Left kidney (tissue), 8 donors: ENCODE measurements around the gene YJEFN3. TPM values are rescaled to one million over a fixed set of nuclear protein-coding genes. Genes with fewer than 3 reads are reported as not detected.

Experiments
- DNase-seq: peaks from one replicate; pipeline ENCODE4 v3.0.0-alpha.2; 2013
- long read RNA-seq, 8 donors: transcript quantifications; one replicate each; lab custom pipeline, GENCODE V29; 2026
- polyA plus RNA-seq: library from polyadenylated mRNA; unstranded; fragments of 120-200 nt; gene quantifications from one replicate; pipeline ENCODE4 v1.2.1, GENCODE V29; 2013; ENCODE audit not compliant: insufficient read length

YJEFN3 gene, protein sequence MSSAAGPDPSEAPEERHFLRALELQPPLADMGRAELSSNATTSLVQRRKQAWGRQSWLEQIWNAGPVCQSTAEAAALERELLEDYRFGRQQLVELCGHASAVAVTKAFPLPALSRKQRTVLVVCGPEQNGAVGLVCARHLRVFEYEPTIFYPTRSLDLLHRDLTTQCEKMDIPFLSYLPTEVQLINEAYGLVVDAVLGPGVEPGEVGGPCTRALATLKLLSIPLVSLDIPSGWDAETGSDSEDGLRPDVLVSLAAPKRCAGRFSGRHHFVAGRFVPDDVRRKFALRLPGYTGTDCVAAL
- 11.6 TPM for polyA plus RNA-seq
- long read RNA-seq, donor 1: 0 reads
- long read RNA-seq, donor 2: 0 reads
- long read RNA-seq, donor 3: 0 reads
- long read RNA-seq, donor 4: 0 reads
- long read RNA-seq, donor 5, partial matches to known transcripts: 0 of 1 reads
- long read RNA-seq, donor 5, other reads (novel, unspliced or antisense): 0 of 1 reads
- long read RNA-seq, donor 6, partial matches to known transcripts: 0 of 1 reads
- long read RNA-seq, donor 6, other reads (novel, unspliced or antisense): 0 of 1 reads
- long read RNA-seq, donor 7: 0 reads
- long read RNA-seq, donor 8: 0 reads

DNA sequence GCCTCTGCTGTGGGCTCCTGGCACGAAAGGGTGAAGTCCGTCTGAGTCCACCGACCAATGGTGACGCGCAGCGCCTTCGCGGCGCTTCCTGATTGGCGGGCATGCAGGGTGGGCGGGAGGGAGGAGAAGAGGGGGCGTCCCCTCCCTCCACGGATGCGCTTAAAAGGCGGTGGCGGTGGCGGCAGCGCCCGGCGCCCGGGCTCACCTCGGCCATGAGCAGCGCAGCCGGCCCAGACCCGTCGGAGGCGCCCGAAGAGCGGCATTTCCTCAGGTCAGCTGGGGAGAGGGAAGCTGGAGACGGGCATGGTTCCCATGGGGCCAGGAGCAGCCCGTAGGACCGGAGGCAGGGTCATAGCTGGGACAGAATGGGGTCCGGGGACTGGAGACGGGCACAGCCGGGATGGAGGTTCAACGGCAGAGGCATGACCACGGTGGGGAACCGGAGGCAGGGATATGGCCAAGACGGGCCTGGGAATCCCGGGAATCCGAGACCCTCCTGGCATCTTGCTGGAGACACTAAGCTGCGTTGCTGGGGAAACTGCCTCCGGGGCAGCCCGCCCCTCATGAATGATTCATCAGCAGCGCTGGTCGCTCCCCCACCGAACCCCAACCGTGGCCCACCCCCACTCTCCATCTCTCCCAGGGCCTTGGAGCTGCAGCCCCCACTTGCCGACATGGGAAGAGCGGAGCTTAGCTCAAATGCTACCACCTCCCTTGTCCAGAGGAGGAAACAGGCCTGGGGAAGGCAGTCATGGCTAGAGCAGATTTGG lies at the start of gene YJEFN3:
Gene YJEFN3 (plus strand): TSS at position 191 of the 770 bp plus-strand sequence. CDS start 22 bp downstream, at position 213.
- no peak for DNase-seq

DNA sequence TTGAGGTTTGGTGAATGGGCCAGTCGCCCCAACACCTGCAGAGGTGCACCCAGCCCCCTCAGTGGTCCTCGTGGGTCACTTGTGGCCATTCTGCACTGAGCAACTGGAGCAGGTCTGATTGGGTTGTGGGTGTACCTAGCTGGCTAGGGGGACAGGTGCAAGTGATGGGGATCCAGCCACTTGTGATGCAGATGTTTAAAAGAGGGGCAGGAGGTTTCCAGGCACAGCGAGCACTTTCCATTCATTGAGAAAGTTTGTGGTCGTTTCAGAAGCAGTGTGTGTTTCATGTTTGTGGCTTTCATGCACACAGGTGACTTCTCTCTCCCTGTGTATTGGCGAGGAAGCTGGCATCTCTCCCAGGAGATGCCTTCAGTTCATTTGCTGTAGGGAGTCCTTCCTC lies 48.0 kb upstream of the YJEFN3 start:
- no peak for DNase-seq

DNA sequence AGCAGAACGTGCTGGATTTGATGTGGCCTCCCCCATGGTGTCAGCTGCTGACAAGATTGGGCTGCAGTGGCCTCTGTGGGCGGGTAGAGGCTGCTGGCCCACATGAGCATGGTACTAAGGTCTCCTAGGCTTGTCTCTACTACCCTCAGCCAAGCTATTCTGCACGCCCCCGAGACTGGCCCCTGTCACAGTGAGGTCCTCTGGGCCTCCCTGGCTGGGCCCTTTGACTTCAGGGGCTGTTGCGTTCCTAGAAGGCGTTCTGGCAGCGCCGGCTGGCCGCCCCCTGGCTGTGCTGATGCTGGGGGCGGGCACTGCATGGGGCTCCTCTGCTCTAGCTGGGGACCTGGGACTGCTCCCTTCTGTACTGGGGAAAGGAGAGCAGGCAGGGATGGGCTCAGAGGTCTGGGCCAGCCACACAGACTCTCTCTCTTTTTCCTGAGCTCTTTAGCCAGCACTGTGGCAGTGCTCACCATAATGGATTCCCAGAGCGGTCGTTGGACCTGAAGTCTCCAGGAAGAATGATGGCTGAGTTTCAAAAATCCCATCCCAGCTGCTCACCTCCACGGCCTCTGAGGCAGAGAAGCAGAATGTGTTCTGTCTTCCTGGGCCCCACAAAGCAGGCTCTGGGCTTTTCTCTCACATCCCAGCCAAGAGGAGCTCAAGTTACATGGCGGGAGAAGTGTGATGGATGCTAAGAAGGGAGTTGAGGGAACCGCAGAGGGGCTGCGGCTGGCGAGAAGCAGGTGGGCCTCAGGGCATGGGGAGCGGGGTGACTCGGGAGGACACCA lies 45.7 kb upstream of the YJEFN3 start:
- no peak for DNase-seq

DNA sequence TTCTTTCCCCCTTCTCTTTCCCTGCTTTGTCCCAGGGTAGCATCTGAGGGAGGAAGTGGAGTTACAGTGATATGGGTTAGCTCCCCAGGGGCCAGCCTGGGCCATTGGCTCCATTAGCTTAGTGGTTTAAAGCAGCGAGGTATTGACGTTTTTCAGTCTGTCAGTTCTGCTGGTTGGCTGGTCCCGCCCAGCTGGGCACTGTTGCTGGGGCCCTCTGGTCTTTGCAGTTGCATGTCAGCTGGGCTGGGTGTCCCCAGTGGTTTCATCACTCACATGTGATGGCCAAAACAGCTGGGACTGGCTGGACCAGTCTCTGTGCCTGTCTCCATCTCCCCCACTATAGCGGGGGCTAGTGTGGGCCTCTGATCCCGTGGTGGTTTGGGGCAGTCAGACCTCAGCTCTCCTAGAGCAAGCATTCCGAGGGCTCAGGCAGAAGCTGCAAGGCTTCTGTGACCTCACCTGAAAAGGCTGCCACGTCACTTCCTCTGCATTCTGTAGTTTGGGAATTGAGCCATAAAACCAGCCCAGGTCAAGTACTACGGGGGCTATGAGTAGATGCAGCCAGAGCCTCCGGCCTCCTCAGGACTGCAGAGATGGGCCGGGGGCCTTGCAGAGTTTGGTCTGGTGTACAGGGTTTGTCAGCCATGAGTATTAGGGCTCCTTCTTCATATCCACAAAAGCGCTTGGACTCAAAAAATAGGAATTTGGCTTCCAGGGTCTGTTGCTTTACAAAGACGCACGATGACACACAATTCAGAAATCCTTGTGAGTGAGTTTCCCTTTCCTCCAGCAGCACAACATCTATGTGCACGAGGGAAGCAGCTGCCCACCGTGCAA lies 43.3 kb upstream of the YJEFN3 start:
- DNase-seq: no peak

DNA sequence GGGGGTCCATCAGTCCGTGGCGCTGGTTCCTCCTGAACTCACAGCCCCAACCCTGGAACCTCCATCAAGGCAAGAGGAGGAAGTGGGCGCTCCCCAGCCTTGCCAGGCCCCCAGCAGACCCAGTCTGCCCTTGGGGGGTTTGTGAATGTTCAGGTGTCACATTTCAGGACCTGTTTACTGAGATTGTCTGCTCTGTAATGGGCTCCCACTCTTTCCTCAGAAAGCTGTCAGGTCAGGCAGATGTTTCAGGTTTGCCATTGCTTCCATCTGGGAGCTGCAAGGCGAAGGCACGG lies 42.8 kb upstream of the YJEFN3 start:
- DNase-seq: no peak

DNA sequence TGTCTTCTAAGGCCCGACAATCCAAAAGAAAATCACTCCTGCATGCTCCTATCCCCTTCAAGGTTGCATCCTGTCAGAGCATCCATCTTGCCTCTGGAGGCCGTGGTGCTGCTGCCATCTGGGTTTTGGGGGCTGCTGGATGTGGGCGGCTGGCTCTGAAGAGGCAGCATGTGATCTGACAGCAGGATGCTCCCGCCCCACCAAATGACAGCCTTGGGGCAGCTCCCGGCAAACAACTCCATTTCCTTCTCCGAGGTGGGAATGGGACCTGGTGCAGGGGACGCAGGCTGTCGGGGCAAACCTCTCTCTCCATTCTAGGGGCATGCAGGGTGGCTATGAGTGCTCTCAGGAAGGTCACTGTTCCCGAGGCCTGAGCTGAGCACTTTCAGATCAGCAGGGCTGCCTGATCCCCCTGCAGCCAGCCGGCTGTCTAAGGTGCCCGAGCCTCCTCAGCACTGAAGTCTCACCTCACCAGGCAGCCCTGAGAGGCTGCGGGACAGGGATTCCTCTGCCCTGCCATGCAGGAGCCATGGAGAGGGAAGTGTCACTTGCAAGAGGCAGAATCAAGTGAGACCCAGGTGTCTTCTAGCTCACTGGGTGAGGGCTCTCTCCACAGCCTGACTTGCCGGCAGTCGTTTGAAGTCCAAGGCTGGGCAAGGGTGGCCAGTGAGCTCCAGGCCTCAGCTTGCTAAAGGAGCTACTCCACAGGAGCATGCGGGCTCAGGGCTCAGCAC lies 42.2 kb upstream of the YJEFN3 start:
- DNase-seq: no peak

DNA sequence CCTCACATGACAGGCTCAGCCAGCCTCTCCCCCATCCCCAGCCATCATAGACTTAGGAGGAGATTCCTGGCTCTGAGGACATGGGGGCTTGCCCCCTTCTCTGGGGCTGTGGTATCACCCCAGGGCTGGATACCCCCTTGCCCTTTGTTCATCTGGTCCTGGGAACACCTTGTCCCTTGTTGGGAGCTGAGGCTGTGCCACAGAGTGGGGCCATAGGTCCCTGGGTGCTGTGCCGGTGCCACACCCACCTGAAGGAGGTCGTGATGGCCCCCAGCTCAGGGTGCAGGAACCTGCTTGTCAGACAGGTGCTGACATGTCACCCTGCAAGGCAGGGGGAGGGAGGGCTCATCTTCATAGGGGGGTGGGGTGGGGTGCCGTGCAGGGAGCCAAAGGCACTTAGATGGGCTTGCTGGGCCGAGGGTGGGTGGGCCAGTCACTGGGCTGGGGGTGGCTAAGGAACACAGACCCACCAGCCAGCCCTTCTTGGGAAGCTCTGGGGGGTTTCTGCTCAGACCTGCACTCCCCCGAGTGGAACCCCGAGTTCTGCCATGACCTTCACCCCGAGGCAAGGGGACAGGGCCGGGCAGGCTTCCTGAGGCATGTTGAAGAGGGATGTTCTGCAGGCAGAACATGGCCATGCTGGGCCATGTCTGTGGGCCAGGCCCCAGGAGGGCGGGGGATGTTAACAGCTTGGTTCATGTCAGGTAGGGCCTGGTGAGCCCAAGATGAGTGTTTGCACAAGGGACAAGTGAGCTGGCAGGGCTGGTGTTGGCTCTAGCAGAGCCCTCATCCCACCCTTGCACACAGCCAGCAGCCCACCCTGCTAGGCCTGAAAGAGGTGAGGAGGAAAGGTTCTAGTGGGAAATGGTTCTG lies 41.4 kb upstream of the YJEFN3 start:
- no peak for DNase-seq

DNA sequence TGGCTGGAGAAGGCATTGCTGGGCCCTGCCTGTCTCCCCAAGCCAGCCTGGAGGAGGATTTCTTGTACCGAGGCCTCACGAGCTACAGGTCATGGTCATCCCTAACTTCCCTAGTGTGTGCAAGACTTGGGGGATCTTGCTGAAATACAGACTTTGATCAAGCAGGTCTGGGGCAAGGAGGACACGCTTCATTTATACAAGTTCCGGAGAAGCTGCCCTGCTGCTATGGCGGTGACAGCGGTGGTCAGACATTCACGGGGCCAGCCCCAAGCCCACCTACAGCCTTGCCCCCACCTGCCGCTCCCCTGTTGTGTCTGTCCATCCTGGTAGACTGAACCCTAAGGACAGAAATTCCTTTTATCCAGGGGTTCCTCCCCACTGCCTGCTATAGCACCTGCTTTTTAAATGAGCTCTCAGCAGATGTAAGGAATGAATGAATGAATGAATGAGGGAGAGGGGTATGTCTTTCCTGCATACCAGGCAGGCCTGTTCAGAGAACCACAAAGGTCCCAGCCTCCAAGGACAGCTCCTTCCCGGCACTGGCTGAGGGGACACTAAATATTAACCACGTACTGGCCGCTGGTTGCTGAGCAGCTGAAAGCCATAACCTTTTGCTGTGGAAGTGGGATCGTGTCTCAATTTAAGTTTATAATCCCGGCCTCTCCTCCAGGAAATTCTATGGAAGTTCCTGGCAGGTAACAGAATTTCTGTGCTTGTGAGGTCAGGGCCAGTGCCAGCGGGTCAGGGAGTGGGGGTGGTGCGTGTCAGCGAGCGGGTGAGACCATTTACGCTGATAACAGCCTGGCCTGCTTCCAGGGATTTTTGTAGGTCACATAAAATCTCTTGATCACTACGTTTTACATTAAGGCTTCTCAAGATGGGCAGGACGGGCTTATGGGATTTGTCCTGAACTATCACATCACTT lies 40.5 kb upstream of the YJEFN3 start:
- DNase-seq: no peak

DNA sequence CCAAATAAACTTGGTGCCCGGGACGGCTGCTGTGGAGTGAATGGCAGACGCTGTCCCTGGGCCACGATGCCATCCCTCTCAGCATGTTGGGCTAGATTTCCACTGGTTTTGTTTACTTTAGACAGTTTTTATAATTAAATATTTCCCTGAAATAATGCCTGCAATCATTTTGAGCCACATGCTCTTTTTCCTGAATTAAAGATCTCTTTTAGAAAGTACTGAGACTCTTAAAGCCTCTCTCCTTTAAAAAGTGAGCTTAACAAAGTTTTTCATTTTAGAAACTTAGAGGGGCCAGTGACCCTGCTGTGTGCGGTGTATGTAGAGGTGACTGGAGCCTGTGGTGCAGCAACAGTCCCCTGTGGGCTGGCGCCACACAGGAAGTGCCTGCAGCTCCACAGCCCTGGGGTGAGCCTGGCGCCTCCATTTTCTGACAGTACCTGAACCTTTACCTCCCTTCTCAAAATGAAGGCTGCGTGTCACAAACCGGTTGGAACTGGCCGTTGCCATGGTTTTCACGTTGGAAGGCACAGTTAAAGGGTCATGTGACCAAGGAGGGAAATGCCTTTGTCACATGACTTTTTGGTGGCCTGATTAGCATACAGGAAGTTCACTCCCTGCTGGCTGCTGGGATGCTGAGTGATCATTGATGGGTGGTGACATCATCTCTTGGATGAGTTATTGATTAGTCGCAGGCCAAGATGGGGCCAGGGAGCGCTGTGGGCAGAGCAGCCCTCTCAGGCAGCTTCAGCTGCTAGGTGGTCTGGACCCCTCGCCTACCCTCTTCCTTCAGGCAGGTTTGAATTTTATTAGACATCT lies 39.6 kb upstream of the YJEFN3 start:
- DNase-seq: peak; percentile 95

DNA sequence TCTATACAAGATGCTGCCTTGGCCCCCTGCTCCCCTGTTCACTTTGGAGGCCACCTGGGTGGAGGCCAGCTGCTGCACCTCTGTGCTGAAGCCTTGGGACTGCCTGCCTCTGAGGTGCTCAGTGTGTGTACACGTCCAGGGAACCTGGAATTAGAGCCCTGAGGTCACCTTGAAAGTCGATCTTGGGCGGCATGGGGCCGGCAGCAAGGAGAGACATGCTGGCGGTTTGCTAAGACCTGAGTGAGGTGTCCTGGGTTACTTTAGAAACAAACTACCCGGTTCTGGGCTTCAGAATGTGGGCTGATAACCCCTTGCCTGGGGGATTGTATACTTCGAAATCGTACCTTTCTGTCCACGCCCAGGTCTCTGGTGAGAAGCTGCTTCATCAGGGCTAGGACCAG lies 38.9 kb upstream of the YJEFN3 start:
- DNase-seq: no peak

DNA sequence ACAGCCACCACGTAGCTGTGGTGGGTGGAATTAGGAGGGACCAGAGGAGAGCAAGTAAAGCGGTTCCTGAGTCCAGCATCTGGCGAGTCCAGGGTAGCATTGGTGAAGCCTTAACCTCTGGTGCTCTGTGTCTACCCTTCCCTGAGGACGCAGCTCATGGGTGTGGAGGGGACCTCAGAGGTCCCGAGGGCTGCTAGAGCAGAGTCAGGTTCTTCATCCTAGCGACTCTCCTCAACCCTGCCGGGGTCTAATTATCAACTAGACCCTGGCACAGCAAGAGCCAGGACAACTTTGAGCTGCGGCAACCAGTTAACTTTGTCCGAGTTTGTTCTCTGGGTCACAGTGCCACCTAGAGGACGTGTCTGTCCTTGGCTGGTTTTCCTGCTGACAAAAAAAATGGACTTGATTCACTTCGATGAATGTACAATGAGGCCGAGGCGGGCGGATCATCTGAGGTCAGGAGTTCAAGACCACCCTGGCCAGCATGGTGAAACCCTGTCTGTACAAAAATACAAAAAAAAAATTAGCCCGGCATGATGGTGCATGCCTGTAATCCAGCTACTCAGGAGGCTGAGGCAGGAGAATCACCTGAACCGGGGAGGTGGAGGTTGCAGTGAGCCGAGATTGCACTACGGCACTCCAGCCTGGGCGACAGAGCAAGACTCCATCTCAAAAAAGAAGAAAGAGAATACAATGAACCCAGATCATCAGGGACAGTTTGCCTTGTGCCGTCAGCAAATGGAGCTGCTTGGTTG lies 38.3 kb upstream of the YJEFN3 start:
- DNase-seq: peak; percentile 91

DNA sequence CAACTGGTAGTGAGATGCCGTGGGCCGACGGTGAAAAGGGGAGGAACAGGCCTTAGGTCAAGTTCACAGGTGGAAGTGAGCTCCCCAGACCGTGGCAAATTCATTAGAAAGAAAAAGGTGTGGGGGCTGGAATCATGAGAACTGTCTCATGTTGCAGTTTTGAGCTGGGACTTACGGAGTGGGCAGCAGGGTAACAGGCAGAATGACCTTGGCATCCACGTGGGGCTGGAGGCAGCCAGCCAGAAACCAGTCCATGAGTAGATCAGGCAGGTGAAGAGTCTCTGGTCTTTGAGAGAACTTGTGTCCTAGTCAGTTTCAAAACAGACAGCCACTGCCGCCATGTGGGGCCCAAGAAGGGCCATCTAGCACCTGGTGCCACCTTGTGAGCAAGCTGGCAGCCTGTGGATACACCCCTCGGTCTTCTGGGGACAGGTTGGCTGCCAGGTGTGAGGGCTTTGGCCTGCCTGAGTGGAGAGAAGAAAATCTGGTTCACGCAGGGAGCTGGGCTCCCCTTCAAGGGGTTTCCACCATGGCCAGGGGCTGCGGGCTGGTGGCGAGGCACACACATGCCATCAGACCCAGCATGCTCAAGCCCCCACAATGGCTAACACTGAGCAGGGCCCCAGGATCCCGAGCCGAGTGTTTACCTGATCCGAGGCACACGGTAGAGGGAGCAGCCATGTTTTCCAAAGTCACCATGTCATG lies 37.2 kb upstream of the YJEFN3 start:
- no peak for DNase-seq

DNA sequence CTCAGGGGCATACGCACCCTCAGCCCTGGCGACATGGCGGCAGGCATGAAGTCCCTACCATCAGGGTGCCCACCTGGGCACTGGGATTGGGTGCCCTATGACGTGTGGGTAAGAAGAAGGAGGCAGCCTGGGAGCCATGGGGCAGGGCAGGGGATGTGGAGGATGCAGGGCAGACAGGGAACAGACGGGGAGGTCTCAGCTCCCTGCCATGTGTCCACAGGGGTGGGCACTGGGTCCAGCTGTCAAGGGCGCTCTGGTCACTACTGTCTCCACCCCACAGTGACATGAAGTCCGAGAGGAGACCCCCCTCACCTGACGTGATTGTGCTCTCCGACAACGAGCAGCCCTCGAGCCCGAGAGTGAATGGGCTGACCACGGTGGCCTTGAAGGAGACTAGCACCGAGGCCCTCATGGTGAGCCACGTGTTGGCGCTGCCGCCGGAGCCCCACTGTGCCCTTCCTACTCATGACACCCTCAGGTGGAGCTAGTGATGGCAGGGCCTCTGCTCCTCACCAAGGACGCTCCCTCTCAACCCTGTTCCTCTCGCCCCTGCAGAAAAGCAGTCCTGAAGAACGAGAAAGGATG lies 36.6 kb upstream of the YJEFN3 start:
- no peak for DNase-seq

DNA sequence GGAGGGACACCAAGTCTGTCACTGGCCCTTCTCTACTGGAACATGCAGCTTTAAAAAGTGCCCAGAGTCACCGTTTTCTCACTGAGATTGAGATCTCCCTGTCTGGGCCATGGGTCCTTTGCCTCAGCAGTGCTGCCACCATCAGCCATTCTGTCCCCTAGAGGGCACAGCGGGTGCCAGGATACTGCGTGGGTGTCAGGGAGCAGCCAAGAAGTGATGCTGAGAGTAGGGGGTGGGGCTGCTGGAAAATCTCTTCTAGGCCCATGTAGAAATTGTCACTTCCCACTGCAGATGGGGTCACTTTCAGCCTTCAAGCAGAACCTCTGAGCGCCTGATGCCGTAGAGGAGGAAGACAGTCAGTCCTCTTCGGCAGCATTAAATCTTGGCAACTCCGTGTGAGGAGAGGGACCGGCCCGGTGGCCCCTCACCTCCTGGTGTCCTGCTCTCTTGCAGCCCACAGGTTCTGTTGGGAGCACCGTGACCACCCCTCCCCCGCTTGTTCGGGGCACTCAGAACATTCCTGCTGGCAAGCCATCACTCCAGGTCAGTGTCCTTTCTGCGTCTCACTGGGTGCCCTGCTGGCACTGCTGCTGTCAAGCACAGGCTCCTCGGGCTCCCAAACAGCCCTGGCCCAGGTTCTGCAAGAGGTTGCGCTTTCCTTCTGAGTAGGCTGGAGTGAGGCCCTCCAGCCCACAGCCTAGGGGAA lies 34.7 kb upstream of the YJEFN3 start:
- DNase-seq: no peak
